DMS79 (cell line): Measurements from ENCODE around the gene ADD3.
"Not testable (repeated sequence)": the region's sequence is repeated elsewhere in the genome, so short reads cannot be mapped to it uniquely, and the experiment has no call there.

Source experiments
- DNase-seq: peaks from one replicate; lab custom pipeline; 2025; lab: John Stamatoyannopoulos, UW

The ADD3 gene

DNA sequence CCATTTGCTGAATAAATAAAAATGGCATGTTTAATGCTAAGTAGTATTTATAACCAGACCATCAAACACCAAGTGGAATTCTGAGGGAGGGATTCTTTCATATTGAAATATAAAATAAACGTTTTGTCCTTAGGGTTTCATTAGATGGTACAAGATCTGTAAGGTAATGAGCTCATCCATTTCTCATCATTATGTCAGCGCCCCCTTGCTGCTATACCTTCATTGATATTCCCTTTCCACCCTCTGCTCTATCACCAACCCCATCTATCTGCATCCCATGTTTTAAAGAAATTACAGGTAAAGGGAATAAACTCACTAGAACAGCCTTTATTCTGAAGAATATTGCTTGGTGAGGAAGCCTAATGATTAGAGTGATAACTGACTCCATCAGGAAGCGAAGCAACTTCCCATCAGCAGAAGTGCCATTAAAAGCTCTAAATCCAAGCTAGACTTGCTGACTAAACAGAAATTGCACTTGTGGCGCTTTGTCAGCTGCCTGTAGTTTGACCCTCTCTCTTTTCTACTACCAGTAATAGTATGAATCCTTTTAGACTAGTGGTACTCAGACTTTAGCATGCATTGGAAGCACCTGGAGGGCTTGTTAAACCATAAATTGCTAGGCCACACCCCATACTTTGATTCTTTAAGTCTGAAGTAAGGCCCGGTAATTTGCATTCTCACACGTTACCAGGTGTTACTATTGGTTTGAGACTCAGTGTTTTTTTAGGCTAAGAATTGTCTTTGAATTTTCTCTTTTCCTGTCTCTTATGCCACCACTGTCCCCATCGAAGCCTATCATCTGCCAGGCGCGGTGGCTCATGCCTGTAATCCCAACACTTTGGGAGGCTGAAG, 27.5 kb downstream of the ADD3 start:
- no peak for DNase-seq

DNA sequence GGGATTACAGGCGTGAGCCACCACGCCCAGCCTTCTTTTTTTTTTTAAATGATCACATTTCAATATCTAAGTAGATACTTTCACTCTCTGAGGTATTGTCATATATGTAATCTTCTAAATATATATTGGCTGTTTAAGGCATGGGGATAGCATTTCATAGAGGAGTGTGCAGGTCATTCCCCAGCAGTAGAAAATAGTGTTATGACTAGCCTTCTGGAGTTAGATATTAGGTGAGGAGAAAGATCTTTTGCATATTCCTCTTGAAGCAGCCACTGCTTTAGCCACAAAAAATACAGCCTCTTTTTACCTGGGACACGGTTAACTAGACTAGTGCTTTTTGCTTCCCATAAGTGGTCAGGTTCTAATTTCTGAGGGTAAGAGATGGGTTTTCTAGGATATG, 28.9 kb downstream of the ADD3 start:
- no peak for DNase-seq

GRCh38 chr10:110039254-110039653, 31.5 kb downstream of the ADD3 start:
- DNase-seq = no peak

DNA sequence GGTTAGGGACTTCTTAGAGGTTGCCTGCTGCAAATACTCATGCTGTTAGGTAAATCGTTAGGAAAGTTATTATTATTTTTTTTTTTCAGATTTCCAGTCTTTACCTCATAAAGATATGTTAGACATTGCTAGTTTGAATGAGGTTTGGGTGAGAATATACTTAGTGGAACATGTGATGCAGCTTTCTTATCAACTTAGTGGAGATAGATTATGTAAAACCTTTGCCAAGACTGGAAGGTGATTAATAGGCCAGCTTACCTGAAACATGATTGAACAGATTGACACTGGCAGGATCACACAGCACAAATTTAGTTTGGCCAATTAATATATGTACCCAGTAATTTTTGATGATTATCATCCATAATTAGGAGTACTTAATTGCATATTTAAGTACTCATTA, 32.3 kb downstream of the ADD3 start:
- no peak for DNase-seq

- DNase-seq = no peak
Observed at GRCh38 chr10:110040767-110041478, 33.1 kb downstream of the ADD3 start.

- DNase-seq = no peak
Observed at GRCh38 chr10:110041479-110041829, 33.7 kb downstream of the ADD3 start.

DNA sequence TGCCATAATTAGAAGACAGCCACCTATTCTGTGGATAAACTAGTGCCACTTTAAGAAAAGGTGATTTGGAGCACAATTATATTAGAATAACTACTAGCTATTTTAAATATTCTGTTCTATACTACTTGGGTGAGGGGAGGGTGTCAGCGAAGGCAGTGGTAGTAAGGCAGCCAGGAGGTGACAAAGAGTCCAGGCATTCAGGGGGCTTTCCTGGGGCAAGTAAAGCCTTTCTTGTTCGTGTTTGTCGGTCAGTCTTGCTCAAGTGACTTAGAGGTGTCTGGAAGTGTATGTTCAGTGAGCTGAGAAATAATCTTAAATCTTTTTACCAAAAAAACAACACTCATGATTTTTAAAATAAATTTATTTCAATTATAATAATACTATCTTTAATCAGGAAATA, 34.4 kb downstream of the ADD3 start:
- no peak for DNase-seq

DNA sequence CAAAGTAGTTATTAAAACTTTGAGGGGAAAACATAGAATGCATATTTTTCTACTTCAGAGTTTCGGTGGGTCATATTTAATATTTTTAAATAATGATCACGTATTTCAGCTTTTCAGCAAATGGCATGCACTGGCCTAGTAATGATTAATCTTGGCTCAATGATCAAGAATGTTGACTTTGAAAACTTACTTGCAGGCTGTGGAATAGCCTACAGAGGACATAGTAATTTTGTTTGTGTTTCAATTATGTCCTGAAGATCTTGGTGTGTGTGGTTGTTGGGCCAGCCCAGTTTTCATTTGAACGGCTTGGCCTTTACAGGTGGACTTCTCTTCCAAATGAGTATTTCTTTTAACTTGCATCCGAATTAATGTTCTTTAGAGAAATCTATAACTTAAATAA, 35.1 kb downstream of the ADD3 start:
- no peak for DNase-seq

DNA sequence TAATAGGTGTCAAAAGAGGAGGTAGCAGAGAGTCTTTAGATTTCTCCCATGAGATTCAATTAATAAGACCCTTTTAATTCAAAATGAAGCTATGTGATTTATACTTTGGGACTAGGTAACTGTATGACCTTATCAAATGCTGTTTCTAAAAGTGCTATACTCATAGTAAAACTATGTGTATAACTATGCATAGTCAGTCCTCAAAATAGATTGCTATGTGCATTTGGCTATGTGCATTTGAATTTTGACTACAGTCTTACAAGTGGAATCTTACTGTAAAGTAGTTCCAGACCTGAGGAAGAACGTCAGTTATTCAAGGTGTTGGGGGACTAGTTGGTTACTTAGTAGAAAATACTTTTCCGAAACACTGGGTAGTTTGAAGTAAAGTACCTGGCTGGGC, 36.9 kb downstream of the ADD3 start:
- DNase-seq = no peak

DNA sequence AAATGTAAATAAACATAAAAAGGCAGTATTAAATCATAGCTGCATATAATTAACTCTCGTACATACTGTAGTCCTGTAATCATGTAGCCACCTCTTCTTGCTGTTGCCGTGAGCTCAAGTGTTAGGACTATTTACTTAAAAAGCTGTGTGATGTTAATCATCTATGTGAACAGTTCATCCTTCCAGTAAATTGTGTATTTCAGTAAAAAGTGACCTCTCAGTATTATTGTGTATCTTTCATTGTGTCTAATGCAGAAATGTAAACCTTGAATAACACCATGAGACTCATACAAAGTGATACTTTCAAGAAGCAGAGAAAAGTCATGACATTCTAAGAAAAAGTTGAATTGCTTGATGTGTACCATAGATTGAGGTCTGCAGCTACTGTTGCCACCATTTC, 38.0 kb downstream of the ADD3 start:
- no peak for DNase-seq

- not testable (repeated sequence) for DNase-seq
Observed at GRCh38 chr10:110048145-110048544, 40.4 kb downstream of the ADD3 start.

GRCh38 chr10:110048781-110049180, 41.0 kb downstream of the ADD3 start:
- DNase-seq = no peak

GRCh38 chr10:110049889-110050591, 42.3 kb downstream of the ADD3 start:
- not testable (repeated sequence) for DNase-seq

DNA sequence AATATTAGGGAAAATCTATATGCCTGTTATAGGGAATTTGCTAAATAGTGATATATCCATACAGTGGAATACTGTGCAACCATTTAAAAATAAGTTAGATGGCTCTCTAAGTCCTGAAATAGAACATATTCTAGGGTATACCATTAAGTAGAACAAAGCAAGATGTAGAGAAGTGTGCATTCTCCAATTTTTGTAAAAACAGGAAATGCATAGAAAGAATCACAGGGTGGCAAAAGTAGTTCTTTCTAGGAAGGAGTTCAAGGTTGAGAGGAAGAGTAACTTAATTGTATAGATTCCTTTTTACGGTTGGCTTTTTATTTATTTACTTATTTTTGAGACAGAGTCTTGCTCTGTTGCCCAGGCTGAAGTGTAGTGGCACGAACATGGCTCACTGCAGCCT, 43.7 kb downstream of the ADD3 start:
- DNase-seq = no peak

- no peak for DNase-seq
Observed at GRCh38 chr10:110052916-110053315, 45.1 kb downstream of the ADD3 start.

- no peak for DNase-seq
Observed at GRCh38 chr10:110056822-110057221, 49.0 kb downstream of the ADD3 start.

- no peak for DNase-seq
Observed at GRCh38 chr10:110057456-110057855, 49.7 kb downstream of the ADD3 start.

DNA sequence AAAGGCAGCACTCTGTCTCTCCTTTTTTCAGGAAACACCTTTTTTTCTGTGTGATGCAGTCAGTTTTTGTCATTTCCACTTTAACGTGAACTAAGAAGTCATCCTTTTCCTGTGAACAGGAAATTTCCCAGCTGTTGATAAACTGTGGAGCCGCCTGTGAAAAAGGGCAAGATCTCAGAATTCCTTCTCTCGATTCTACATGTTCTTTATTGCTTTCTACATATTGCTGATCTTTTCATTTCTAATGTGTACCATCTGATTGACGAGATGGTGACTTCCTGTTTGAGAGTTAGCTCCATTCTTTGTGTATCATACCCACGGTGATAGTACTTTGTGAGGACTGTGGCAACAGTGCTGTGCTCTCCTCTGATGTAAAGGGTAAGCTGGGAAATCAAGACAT, 50.4 kb downstream of the ADD3 start:
- DNase-seq = no peak

DNA sequence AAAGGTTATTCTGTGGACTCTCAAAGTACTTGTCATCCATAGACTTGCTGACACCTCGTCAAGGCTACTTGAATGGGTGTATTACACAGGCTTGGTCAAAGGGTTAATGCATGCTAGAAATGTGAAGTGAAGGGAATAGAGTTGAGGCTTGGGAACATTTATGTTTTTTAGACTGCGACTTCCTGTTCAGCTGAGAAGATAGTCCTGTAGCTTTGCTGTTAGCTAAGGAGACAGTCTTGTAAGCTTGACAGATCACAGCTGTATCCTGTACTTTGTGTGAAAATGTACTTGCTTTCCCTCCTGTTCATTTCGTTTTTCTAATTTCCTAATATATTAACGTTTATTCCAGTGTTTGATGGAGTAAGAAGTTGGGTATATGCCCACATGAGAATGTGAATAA, 52.1 kb downstream of the ADD3 start:
- DNase-seq = no peak

DNA sequence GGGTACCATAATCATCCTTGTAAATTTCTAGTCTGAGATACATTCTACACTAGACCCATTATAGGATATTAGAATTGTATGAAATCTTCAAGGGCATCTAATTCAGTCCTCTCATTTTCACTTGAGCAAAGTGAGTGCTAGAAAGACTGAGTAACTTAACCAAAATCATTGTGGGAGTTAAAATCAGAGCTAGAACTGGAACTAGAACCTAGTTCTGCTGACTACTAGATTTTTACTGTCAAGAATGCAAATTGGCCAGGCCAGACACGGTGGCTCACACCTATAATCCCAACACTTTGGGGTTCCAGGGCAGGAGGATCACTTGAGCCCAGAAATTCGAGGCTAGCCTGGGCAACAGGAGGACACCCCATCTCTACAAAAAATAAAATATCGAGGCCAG, 53.9 kb downstream of the ADD3 start:
- no peak for DNase-seq

DNA sequence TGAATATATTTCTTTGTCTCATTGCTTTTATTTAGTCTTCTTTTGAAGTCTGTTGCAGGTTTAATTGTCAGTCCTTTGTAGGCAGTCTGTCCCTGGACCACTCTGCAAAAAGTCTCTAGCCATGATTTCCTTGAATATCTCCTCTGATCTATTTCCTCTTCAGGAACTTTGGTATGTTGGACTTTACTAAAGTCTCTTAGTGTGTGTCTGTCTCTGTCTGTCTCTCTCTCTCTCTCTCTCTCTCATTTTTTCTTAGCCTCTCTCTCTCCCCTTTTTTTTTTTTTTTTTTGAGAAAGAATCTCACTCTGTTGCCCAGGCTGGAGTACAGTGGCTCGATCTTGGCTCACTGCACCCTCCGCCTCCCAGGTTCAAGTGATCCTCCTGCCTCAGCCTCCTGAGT, 57.5 kb downstream of the ADD3 start:
- DNase-seq = no peak

DNA sequence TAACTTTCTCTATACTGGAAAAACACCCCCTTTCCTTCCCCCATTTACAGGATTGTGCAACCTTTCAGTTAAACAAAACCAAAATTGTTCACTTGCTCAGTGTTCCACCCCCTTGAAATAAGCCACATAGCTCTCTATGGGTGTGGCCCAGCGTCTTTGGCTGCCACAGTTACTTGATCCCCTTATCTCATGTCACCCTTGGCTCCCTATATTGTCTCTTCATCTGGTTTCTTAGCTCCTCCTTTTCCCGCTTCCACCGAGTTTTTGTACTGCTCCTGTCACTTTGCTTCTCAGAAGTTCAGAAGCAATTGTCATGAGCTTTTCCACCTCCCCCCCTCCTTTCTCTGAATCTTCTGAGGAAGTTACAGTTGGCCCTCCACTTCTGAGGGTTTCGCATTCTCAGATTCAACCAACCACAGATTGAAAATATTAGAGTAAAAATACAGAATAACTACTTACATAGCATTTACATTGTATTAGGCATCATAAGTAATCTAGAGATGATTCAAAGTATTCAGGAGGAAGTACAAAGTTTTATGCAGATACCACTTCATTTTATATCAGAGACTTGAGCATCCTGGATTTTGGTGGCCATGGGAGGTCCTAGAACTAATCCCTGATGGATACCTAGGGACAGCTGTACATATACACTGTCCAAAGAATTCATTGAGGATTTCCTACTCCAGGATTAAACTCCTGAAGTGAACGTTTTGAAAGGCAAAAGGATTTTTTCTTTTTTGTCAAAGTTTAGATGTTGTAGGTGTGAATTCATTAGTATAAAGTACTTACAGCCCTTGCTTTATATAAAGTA, 60.4 kb downstream of the ADD3 start:
- no peak for DNase-seq
